Measurements from ENCODE around the gene CDC42BPB. TPM values are rescaled to one million over a fixed set of nuclear protein-coding genes. Genes with fewer than 3 reads are reported as not detected.
"Not testable (repeated sequence)": the region's sequence is repeated elsewhere in the genome, so short reads cannot be mapped to it uniquely, and the experiment has no call there.

CDC42BPB gene
- total RNA-seq, 1 donor from 2014 or later = 116 TPM

- DNase-seq (ENCODE audit: low read depth) (no peak), FAIRE-seq (no peak)
- Histone ChIP-seq H3K4me1 (ENCODE audit: insufficient read depth, low read length) (peaks cover 27% of the 10 kb centered on the region), H3K9me3 (ENCODE audit: insufficient read depth, low read depth, low read length) (no peaks in the 10 kb centered on the region), H3K4me2 (ENCODE audit: low read length) (no peak overlapping the region), H3K79me2 (ENCODE audit: insufficient read depth, low read length) (no peaks in the 10 kb centered on the region), H3K9ac (ENCODE audit: low read length) (no peak overlapping the region), H4K20me1 (ENCODE audit: insufficient read depth, low read length) (peaks cover 22% of the 10 kb centered on the region), H3K36me3 (ENCODE audit: insufficient read depth, low read length) (no peaks in the 10 kb centered on the region), H3K27ac (ENCODE audit: low read depth, low read length) (no peak overlapping the region), H2AFZ (ENCODE audit: low read depth, low read length) (no peak overlapping the region), H3K4me3 (ENCODE audit: insufficient read depth, low read depth, low read length) (no peak overlapping the region), H3K27me3 (ENCODE audit: insufficient read depth, low read length) (peaks cover 56% of the 10 kb centered on the region)
- H3K27ac Mint-ChIP-seq (ENCODE audit: unreplicated experiment) = no peak overlapping the region
- H3K9me3 Mint-ChIP-seq (ENCODE audit: unreplicated experiment) = no peaks in the 10 kb centered on the region
- TF ChIP-seq, protein P1, sequence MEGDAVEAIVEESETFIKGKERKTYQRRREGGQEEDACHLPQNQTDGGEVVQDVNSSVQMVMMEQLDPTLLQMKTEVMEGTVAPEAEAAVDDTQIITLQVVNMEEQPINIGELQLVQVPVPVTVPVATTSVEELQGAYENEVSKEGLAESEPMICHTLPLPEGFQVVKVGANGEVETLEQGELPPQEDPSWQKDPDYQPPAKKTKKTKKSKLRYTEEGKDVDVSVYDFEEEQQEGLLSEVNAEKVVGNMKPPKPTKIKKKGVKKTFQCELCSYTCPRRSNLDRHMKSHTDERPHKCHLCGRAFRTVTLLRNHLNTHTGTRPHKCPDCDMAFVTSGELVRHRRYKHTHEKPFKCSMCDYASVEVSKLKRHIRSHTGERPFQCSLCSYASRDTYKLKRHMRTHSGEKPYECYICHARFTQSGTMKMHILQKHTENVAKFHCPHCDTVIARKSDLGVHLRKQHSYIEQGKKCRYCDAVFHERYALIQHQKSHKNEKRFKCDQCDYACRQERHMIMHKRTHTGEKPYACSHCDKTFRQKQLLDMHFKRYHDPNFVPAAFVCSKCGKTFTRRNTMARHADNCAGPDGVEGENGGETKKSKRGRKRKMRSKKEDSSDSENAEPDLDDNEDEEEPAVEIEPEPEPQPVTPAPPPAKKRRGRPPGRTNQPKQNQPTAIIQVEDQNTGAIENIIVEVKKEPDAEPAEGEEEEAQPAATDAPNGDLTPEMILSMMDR (IDR thresholded peaks at IDR 0.05; ENCODE audit: insufficient read depth, low read depth, low read length) = no peak
- no peak for TF ChIP-seq EZH2 (IDR thresholded peaks at IDR 0.05; ENCODE audit: insufficient read depth, low read length)
- H3K36me3 Mint-ChIP-seq (ENCODE audit: low read depth, unreplicated experiment) = no peaks in the 10 kb centered on the region
- no peak overlapping the region for H3K4me3 Mint-ChIP-seq (ENCODE audit: unreplicated experiment)
- H3K27me3 Mint-ChIP-seq (ENCODE audit: low read depth, unreplicated experiment) = peaks cover 22% of the 10 kb centered on the region
- H3K4me1 Mint-ChIP-seq (ENCODE audit: low read depth, unreplicated experiment) = peaks cover 2% of the 10 kb centered on the region
Observed at GRCh38 chr14:102927346-102927877, 129.9 kb downstream of the CDC42BPB start.

DNA sequence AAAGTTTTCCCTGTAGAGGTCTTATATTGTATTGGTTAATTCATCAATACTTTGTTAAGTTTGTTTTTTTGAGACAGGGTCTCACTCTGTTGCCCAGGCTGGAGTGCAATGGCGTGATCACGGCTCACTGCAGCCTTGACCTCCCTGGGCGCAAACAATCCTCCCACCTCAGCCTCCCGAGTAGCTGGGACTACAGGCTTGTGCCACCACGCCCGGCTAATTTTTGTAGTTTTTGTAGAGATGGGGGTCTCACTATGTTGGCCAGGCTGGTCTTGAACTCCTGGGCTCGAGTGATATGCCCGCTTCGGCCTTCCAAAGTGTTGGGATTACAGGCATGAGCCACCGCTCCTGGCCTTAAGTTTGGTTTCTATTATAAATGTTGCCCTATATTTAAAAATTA is 130.5 kb downstream of the CDC42BPB start:
- H2AFZ ChIP-seq (ENCODE audit: low read depth, low read length); H3K79me2 ChIP-seq (ENCODE audit: insufficient read depth, low read length); H3K9ac ChIP-seq (ENCODE audit: low read length); H3K9me3 ChIP-seq (ENCODE audit: insufficient read depth, low read depth, low read length); H3K4me1 Mint-ChIP-seq (ENCODE audit: low read depth, unreplicated experiment); H3K4me3 ChIP-seq (ENCODE audit: insufficient read depth, low read depth, low read length); H3K9me3 Mint-ChIP-seq (ENCODE audit: unreplicated experiment); FAIRE-seq; DNase-seq (ENCODE audit: low read depth); H3K27ac Mint-ChIP-seq (ENCODE audit: unreplicated experiment); H3K4me3 Mint-ChIP-seq (ENCODE audit: unreplicated experiment); H3K36me3 Mint-ChIP-seq (ENCODE audit: low read depth, unreplicated experiment); H3K4me2 ChIP-seq (ENCODE audit: low read length); H3K36me3 ChIP-seq (ENCODE audit: insufficient read depth, low read length); H3K27ac ChIP-seq (ENCODE audit: low read depth, low read length): not testable (repeated sequence)
- H3K4me1 ChIP-seq (ENCODE audit: insufficient read depth, low read length) = peaks cover 27% of the 10 kb centered on the region
- H3K27me3 ChIP-seq (ENCODE audit: insufficient read depth, low read length) = peaks cover 62% of the 10 kb centered on the region
- peaks cover 22% of the 10 kb centered on the region for H4K20me1 ChIP-seq (ENCODE audit: insufficient read depth, low read length)
- H3K27me3 Mint-ChIP-seq (ENCODE audit: low read depth, unreplicated experiment) = peaks cover 22% of the 10 kb centered on the region

- no peak for FAIRE-seq
Observed at GRCh38 chr14:102926104-102926503, 131.2 kb downstream of the CDC42BPB start.

More at GRCh38 chr14:102926104-102926503, 131.2 kb downstream of the CDC42BPB start:
- Mint-ChIP-seq H3K9me3 (ENCODE audit: unreplicated experiment) (no peaks in the 10 kb centered on the region), H3K36me3 (ENCODE audit: low read depth, unreplicated experiment) (no peaks in the 10 kb centered on the region), H3K4me3 (ENCODE audit: unreplicated experiment) (no peak overlapping the region), H3K27ac (ENCODE audit: unreplicated experiment) (no peak overlapping the region), H3K27me3 (ENCODE audit: low read depth, unreplicated experiment) (peaks cover 22% of the 10 kb centered on the region), H3K4me1 (ENCODE audit: low read depth, unreplicated experiment) (no peaks in the 10 kb centered on the region)
- Histone ChIP-seq H3K9ac (ENCODE audit: low read length) (no peak overlapping the region), H3K36me3 (ENCODE audit: insufficient read depth, low read length) (no peaks in the 10 kb centered on the region), H3K27me3 (ENCODE audit: insufficient read depth, low read length) (peaks cover 62% of the 10 kb centered on the region), H3K9me3 (ENCODE audit: insufficient read depth, low read depth, low read length) (no peaks in the 10 kb centered on the region), H2AFZ (ENCODE audit: low read depth, low read length) (no peak overlapping the region), H3K4me3 (ENCODE audit: insufficient read depth, low read depth, low read length) (no peak overlapping the region), H3K4me1 (ENCODE audit: insufficient read depth, low read length) (peaks cover 21% of the 10 kb centered on the region), H3K79me2 (ENCODE audit: insufficient read depth, low read length) (no peaks in the 10 kb centered on the region), H4K20me1 (ENCODE audit: insufficient read depth, low read length) (peaks cover 15% of the 10 kb centered on the region), H3K4me2 (ENCODE audit: low read length) (no peak overlapping the region), H3K27ac (ENCODE audit: low read depth, low read length) (no peak overlapping the region)
- TF ChIP-seq, protein P1 (IDR thresholded peaks at IDR 0.05; ENCODE audit: insufficient read depth, low read depth, low read length) = no peak
- TF ChIP-seq EZH2 (IDR thresholded peaks at IDR 0.05; ENCODE audit: insufficient read depth, low read length) = no peak
- DNase-seq (ENCODE audit: low read depth) = no peak
